ENCODE results near the gene ABITRAM.

GRCh38 chr9:108897324-108898096 is 36.7 kb upstream of the ABITRAM start:
- TF ChIP-seq CTCF (IDR thresholded peaks at IDR 0.05; ENCODE audit: insufficient read depth, low read length) (no peak), POLR2AphosphoS5 (IDR thresholded peaks at IDR 0.05; ENCODE audit: low read depth) (no peak), REST (IDR thresholded peaks at IDR 0.05; ENCODE audit: insufficient replicate concordance, low read depth) (no peak)

Measured in HL-60 (cell line).